Measurements from ENCODE around the gene ITGAE.

GRCh38 chr17:3801792-3802191 lies 804 bp upstream of the ITGAE start:
- TF ChIP-seq CTCF (conservative IDR thresholded peaks at IDR 0.05; ENCODE audit: low read length) (no peak), EZH2phosphoT487 (IDR thresholded peaks at IDR 0.05; ENCODE audit: borderline replicate concordance) (no peak)

Data from Loucy (cell line).